ENCODE data around the gene TSPAN7. TPM values are rescaled to one million over a fixed set of nuclear protein-coding genes. Genes with fewer than 3 reads are reported as not detected.

Gene TSPAN7
- total and polyA plus RNA-seq, 2 donors from 2014 or later, result 44.9 to 98.3 TPM

GRCh38 chrX:38626296-38626695 lies 65.0 kb downstream of the TSPAN7 start:
- FAIRE-seq (no peak), DNase-seq (no peak)
- Histone ChIP-seq H3K4me1 (ENCODE audit: control insufficient read depth in 2 of 3, insufficient read depth in 2 of 3, low read depth in 1 of 3, low read length in 3 of 3) (no peaks in the 10 kb centered on the region), H3K36me3 (ENCODE audit: control insufficient read depth in 2 of 3, insufficient read depth in 3 of 3, low read length in 3 of 3) (no peaks in the 10 kb centered on the region), H3K4me3 (ENCODE audit: low read length in 3 of 3) (no peak overlapping the region), H3K27ac (ENCODE audit: low read depth in 2 of 2, low read length in 2 of 2) (no peak overlapping the region), H3K9me3 (ENCODE audit: control insufficient read depth in 2 of 3, insufficient read depth in 1 of 3, low read length in 3 of 3) (no peaks in the 10 kb centered on the region), H3K27me3 (ENCODE audit: control insufficient read depth, insufficient read depth, low read length) (peaks cover 3% of the 10 kb centered on the region), H3K9ac (ENCODE audit: low read length in 3 of 3) (no peak overlapping the region)
- TF ChIP-seq, protein P1, sequence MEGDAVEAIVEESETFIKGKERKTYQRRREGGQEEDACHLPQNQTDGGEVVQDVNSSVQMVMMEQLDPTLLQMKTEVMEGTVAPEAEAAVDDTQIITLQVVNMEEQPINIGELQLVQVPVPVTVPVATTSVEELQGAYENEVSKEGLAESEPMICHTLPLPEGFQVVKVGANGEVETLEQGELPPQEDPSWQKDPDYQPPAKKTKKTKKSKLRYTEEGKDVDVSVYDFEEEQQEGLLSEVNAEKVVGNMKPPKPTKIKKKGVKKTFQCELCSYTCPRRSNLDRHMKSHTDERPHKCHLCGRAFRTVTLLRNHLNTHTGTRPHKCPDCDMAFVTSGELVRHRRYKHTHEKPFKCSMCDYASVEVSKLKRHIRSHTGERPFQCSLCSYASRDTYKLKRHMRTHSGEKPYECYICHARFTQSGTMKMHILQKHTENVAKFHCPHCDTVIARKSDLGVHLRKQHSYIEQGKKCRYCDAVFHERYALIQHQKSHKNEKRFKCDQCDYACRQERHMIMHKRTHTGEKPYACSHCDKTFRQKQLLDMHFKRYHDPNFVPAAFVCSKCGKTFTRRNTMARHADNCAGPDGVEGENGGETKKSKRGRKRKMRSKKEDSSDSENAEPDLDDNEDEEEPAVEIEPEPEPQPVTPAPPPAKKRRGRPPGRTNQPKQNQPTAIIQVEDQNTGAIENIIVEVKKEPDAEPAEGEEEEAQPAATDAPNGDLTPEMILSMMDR (IDR thresholded peaks at IDR 0.05; ENCODE audit: borderline replicate concordance, extremely low read depth, insufficient read depth), result no peak
- intact Hi-C loops (cut with DNase I), result no loop called here

GRCh38 chrX:38627683-38628082 lies 66.3 kb downstream of the TSPAN7 start:
- Histone ChIP-seq H3K9ac (ENCODE audit: low read length in 3 of 3) (no peak overlapping the region), H3K27ac (ENCODE audit: low read depth in 2 of 2, low read length in 2 of 2) (no peak overlapping the region), H3K9me3 (ENCODE audit: control insufficient read depth in 2 of 3, insufficient read depth in 1 of 3, low read length in 3 of 3) (no peaks in the 10 kb centered on the region), H3K27me3 (ENCODE audit: control insufficient read depth, insufficient read depth, low read length) (peaks cover 3% of the 10 kb centered on the region), H3K4me1 (ENCODE audit: control insufficient read depth in 2 of 3, insufficient read depth in 2 of 3, low read depth in 1 of 3, low read length in 3 of 3) (no peaks in the 10 kb centered on the region), H3K4me3 (ENCODE audit: low read length in 3 of 3) (no peak overlapping the region), H3K36me3 (ENCODE audit: control insufficient read depth in 2 of 3, insufficient read depth in 3 of 3, low read length in 3 of 3) (no peaks in the 10 kb centered on the region)
- DNase-seq (no peak), FAIRE-seq (no peak)
- TF ChIP-seq, protein P1 (IDR thresholded peaks at IDR 0.05; ENCODE audit: borderline replicate concordance, extremely low read depth, insufficient read depth), result peak; percentile 27
- intact Hi-C loops (cut with DNase I), result no loop called here

GRCh38 chrX:38628587-38628986 lies 67.2 kb downstream of the TSPAN7 start:
- Histone ChIP-seq H3K27ac (ENCODE audit: low read depth in 2 of 2, low read length in 2 of 2) (no peak overlapping the region), H3K4me3 (ENCODE audit: low read length in 3 of 3) (no peak overlapping the region), H3K9me3 (ENCODE audit: control insufficient read depth in 2 of 3, insufficient read depth in 1 of 3, low read length in 3 of 3) (no peaks in the 10 kb centered on the region), H3K9ac (ENCODE audit: low read length in 3 of 3) (no peak overlapping the region), H3K27me3 (ENCODE audit: control insufficient read depth, insufficient read depth, low read length) (peaks cover 3% of the 10 kb centered on the region), H3K36me3 (ENCODE audit: control insufficient read depth in 2 of 3, insufficient read depth in 3 of 3, low read length in 3 of 3) (no peaks in the 10 kb centered on the region), H3K4me1 (ENCODE audit: control insufficient read depth in 2 of 3, insufficient read depth in 2 of 3, low read depth in 1 of 3, low read length in 3 of 3) (no peaks in the 10 kb centered on the region)
- TF ChIP-seq, protein P1 (IDR thresholded peaks at IDR 0.05; ENCODE audit: borderline replicate concordance, extremely low read depth, insufficient read depth), result no peak
- DNase-seq, result no peak
- intact Hi-C loops (cut with DNase I), result no loop called here
- no peak for FAIRE-seq

GRCh38 chrX:38632516-38632915 lies 71.2 kb downstream of the TSPAN7 start:
- Histone ChIP-seq H3K36me3 (ENCODE audit: control insufficient read depth in 2 of 3, insufficient read depth in 3 of 3, low read length in 3 of 3) (no peaks in the 10 kb centered on the region), H3K9me3 (ENCODE audit: control insufficient read depth in 2 of 3, insufficient read depth in 1 of 3, low read length in 3 of 3) (no peaks in the 10 kb centered on the region), H3K4me3 (ENCODE audit: low read length in 3 of 3) (no peak overlapping the region), H3K27me3 (ENCODE audit: control insufficient read depth, insufficient read depth, low read length) (no peaks in the 10 kb centered on the region), H3K9ac (ENCODE audit: low read length in 3 of 3) (no peak overlapping the region), H3K27ac (ENCODE audit: low read depth in 2 of 2, low read length in 2 of 2) (no peak overlapping the region), H3K4me1 (ENCODE audit: control insufficient read depth in 2 of 3, insufficient read depth in 2 of 3, low read depth in 1 of 3, low read length in 3 of 3) (peaks cover 0 to 3% (median 0%) of the 10 kb centered on the region in 3 donors)
- intact Hi-C loops (cut with DNase I), result no loop called here
- FAIRE-seq (no peak), DNase-seq (no peak)
- TF ChIP-seq, protein P1 (IDR thresholded peaks at IDR 0.05; ENCODE audit: borderline replicate concordance, extremely low read depth, insufficient read depth), result no peak

Measured in kidney (tissue), 14 donors.